Measurements from ENCODE around the gene SKP1. TPM values are rescaled to one million over a fixed set of nuclear protein-coding genes. Genes with fewer than 3 reads are reported as not detected.

Gene SKP1
- polyA plus RNA-seq, 3 donors: 182 to 787 (median 735) TPM

- 81% methylated on average over 12 of the region's 12 CpGs for WGBS (ENCODE audit: insufficient coverage)
- Mint-ChIP-seq H3K9me3 (peaks cover 0 to 8% (median 0%) of the 10 kb centered on the region in 7 donors), H3K36me3 (peaks cover 0 to 3% of the 10 kb centered on the region in 2 donors), H3K27ac (no peak overlapping the region), H3K4me1 (peaks cover 5% of the 10 kb centered on the region), H3K27me3 (ENCODE audit: low read depth in 3 of 3) (peaks cover 27 to 41% (median 32%) of the 10 kb centered on the region in 3 donors), H3K4me3 (no peak overlapping the region)
- H3K9me3 ChIP-seq (replicated peaks in 1 of 2; ENCODE audit: control insufficient read depth in 1 of 2, insufficient read depth in 1 of 2, low read length in 2 of 2): no peaks in the 10 kb centered on the region
- H3K27ac ChIP-seq (ENCODE audit: low read depth in 1 of 2, low read length in 2 of 2): no peak overlapping the region
- H3K4me1 ChIP-seq (ENCODE audit: control insufficient read depth in 1 of 2, insufficient read depth in 2 of 2, low read length in 2 of 2): peaks cover 5 to 7% of the 10 kb centered on the region in 2 donors
- intact Hi-C loops (cut with micrococcal nuclease): no loop called here
- H3K4me2 ChIP-seq (replicated peaks; ENCODE audit: extremely low read depth, low read length, poor library complexity, severe bottlenecking): no peak overlapping the region
- H4K20me1 ChIP-seq (ENCODE audit: insufficient read depth, low read length): no peaks in the 10 kb centered on the region
- H3K27me3 ChIP-seq (ENCODE audit: control insufficient read depth in 2 of 2, insufficient read depth in 2 of 2, low read length in 2 of 2): peaks cover 16 to 25% of the 10 kb centered on the region in 2 donors
- no peaks in the 10 kb centered on the region for H3K79me2 ChIP-seq (ENCODE audit: insufficient read depth, low read length)
- no peak overlapping the region for H2AFZ ChIP-seq (ENCODE audit: insufficient read depth, low read depth, low read length, poor library complexity, severe bottlenecking)
- no peak for DNase-seq
- H3K36me3 ChIP-seq (replicated peaks in 1 of 2; ENCODE audit: control insufficient read depth in 1 of 2, insufficient read depth in 2 of 2, low read length in 2 of 2): no peaks in the 10 kb centered on the region
- H3K4me3 ChIP-seq (replicated peaks in 1 of 3; ENCODE audit: low read depth in 2 of 3, low read length in 3 of 3): no peak overlapping the region
- no peak overlapping the region for H3K9ac ChIP-seq (ENCODE audit: insufficient read depth, low read length, poor library complexity, severe bottlenecking)
- no peak for TF ChIP-seq CTCF (IDR thresholded peaks at IDR 0.05)
Observed at GRCh38 chr5:134119720-134120119, 57.0 kb downstream of the SKP1 start.

- peaks cover 5 to 7% of the 10 kb centered on the region in 2 donors for H3K36me3 Mint-ChIP-seq
- Histone ChIP-seq H3K79me2 (ENCODE audit: insufficient read depth, low read length) (no peaks in the 10 kb centered on the region), H3K4me3 (replicated peaks in 1 of 3; ENCODE audit: low read depth in 2 of 3, low read length in 3 of 3) (no peak overlapping the region), H3K36me3 (replicated peaks in 1 of 2; ENCODE audit: control insufficient read depth in 1 of 2, insufficient read depth in 2 of 2, low read length in 2 of 2) (no peaks in the 10 kb centered on the region), H3K27me3 (ENCODE audit: control insufficient read depth in 2 of 2, insufficient read depth in 2 of 2, low read length in 2 of 2) (peaks cover 21 to 32% of the 10 kb centered on the region in 2 donors), H2AFZ (ENCODE audit: insufficient read depth, low read depth, low read length, poor library complexity, severe bottlenecking) (no peak overlapping the region), H4K20me1 (ENCODE audit: insufficient read depth, low read length) (no peaks in the 10 kb centered on the region), H3K4me2 (replicated peaks; ENCODE audit: extremely low read depth, low read length, poor library complexity, severe bottlenecking) (no peak overlapping the region), H3K9me3 (replicated peaks in 1 of 2; ENCODE audit: control insufficient read depth in 1 of 2, insufficient read depth in 1 of 2, low read length in 2 of 2) (peaks cover 0 to 5% of the 10 kb centered on the region in 2 donors), H3K27ac (ENCODE audit: low read depth in 1 of 2, low read length in 2 of 2) (no peak overlapping the region), H3K4me1 (ENCODE audit: control insufficient read depth in 1 of 2, insufficient read depth in 2 of 2, low read length in 2 of 2) (peaks cover 11 to 17% of the 10 kb centered on the region in 2 donors), H3K9ac (ENCODE audit: insufficient read depth, low read length, poor library complexity, severe bottlenecking) (no peak overlapping the region)
- WGBS (ENCODE audit: insufficient coverage): 90% methylated on average over 2 of the region's 4 CpGs
- no peak for DNase-seq
- no peak overlapping the region for H3K4me3 Mint-ChIP-seq
- no peak for TF ChIP-seq CTCF (IDR thresholded peaks at IDR 0.05)
- intact Hi-C loops (cut with micrococcal nuclease): no loop called here
- H3K4me1 Mint-ChIP-seq: peaks cover 13% of the 10 kb centered on the region
- peaks cover 0 to 13% (median 5%) of the 10 kb centered on the region in 7 donors for H3K9me3 Mint-ChIP-seq
- H3K27me3 Mint-ChIP-seq (ENCODE audit: low read depth in 3 of 3): peaks cover 34 to 51% (median 38%) of the 10 kb centered on the region in 3 donors
- no peak overlapping the region for H3K27ac Mint-ChIP-seq
Observed at GRCh38 chr5:134118212-134118835, 58.4 kb downstream of the SKP1 start.

Measured in CD14-positive monocyte (primary cell).